Activated gamma-delta T cell treated with anti-CD3 and anti-CD28 coated beads, Interleukin-2, amount 50 U/mL, for 16 hours (primary cell): Measurements from ENCODE around the gene ZBTB4.

ENCODE experiments used
- DNase-seq: peaks from one replicate; pipeline ENCODE4 v3.0.0-alpha.2; 2020; ENCODE audit warnings: low read depth

The ZBTB4 gene

GRCh38 chr17:7479213-7480088, at the start of gene ZBTB4:
TSS of gene ZBTB4 (minus strand) at chr17:7479631. CDS start at chr17:7466801, 12,830 bp downstream.
- DNase-seq: peak; percentile 45

GRCh38 chr17:7528842-7529241, 49.4 kb upstream of the ZBTB4 start:
- no peak for DNase-seq

GRCh38 chr17:7523033-7523432, 43.6 kb upstream of the ZBTB4 start:
- DNase-seq: no peak

- DNase-seq: no peak
Observed at GRCh38 chr17:7515911-7516610, 36.6 kb upstream of the ZBTB4 start.

- no peak for DNase-seq
Observed at GRCh38 chr17:7513850-7514419, 34.5 kb upstream of the ZBTB4 start.

GRCh38 chr17:7512824-7513540, 33.6 kb upstream of the ZBTB4 start:
- no peak for DNase-seq

GRCh38 chr17:7512105-7512504, 32.7 kb upstream of the ZBTB4 start:
- DNase-seq: no peak

- DNase-seq: no peak
Observed at GRCh38 chr17:7511108-7511507, 31.7 kb upstream of the ZBTB4 start.

- no peak for DNase-seq
Observed at GRCh38 chr17:7509937-7510336, 30.5 kb upstream of the ZBTB4 start.

- no peak for DNase-seq
Observed at GRCh38 chr17:7508846-7509245, 29.4 kb upstream of the ZBTB4 start.

- no peak for DNase-seq
Observed at GRCh38 chr17:7508145-7508544, 28.7 kb upstream of the ZBTB4 start.

GRCh38 chr17:7503521-7503920, 24.1 kb upstream of the ZBTB4 start:
- DNase-seq: no peak

- DNase-seq: no peak
Observed at GRCh38 chr17:7502987-7503386, 23.6 kb upstream of the ZBTB4 start.

- DNase-seq: no peak
Observed at GRCh38 chr17:7502171-7502847, 22.9 kb upstream of the ZBTB4 start.

GRCh38 chr17:7501729-7502128, 22.3 kb upstream of the ZBTB4 start:
- no peak for DNase-seq

GRCh38 chr17:7499161-7499560, 19.7 kb upstream of the ZBTB4 start:
- DNase-seq: no peak

GRCh38 chr17:7497636-7498035, 18.2 kb upstream of the ZBTB4 start:
- no peak for DNase-seq

- DNase-seq: no peak
Observed at GRCh38 chr17:7497228-7497627, 17.8 kb upstream of the ZBTB4 start.

GRCh38 chr17:7496470-7497183, 17.2 kb upstream of the ZBTB4 start:
- DNase-seq: no peak

GRCh38 chr17:7495906-7496434, 16.5 kb upstream of the ZBTB4 start:
- no peak for DNase-seq

GRCh38 chr17:7493941-7494340, 14.5 kb upstream of the ZBTB4 start:
- DNase-seq: no peak
